HepG2 (cell line): ENCODE data around the gene CSTB. TPM values are rescaled to one million over a fixed set of nuclear protein-coding genes. Genes with fewer than 3 reads are reported as not detected.
A peak's percentile ranks its signal among the peaks of the same experiment; 100 is the strongest.

Source experiments
- ARID3A ChIP-seq: IDR thresholded peaks from 2 replicates; pipeline ENCODE4 v1.6.1; 2012; ENCODE audit warnings: low read depth, low read length, improper control_type of control experiment
- EP300 ChIP-seq, 3 experiments: sonication (generic) in 1 of 3; formaldehyde crosslinking in 1 of 3; IDR thresholded peaks; 2 replicates each; pipeline versions ENCODE4 v1.5.1 to v1.6.1; 2011 to 2020; ENCODE audit warnings: low read depth in 2 of 3, low read length in 2 of 3, borderline replicate concordance in 1 of 3, improper control_type of control experiment in 1 of 3, mild to moderate bottlenecking in 1 of 3, missing genetic modification reagents in 1 of 3, moderate library complexity in 1 of 3
- HNF4G ChIP-seq, 2 experiments: sonication (generic) in 1 of 2; formaldehyde crosslinking in 1 of 2; IDR thresholded peaks; 2 replicates each; pipeline versions ENCODE4 v1.4.0 to v1.6.1; 2011 to 2020; ENCODE audit warnings: borderline replicate concordance in 2 of 2, low read depth in 2 of 2, mild to moderate bottlenecking in 2 of 2, low read length in 1 of 2, missing genetic modification reagents in 1 of 2, moderate library complexity in 1 of 2
- RERE ChIP-seq: IDR thresholded peaks from 2 replicates; pipeline ENCODE4 v1.6.1; 2016; ENCODE audit warnings: low read depth, missing genetic modification reagents, missing compliant biosample characterization
- RXRB ChIP-seq: IDR thresholded peaks from 2 replicates; pipeline ENCODE4 v1.6.1; 2016; ENCODE audit warnings: borderline replicate concordance, missing genetic modification reagents, missing compliant biosample characterization
- SMAD3 ChIP-seq: sonication (generic); formaldehyde crosslinking; IDR thresholded peaks from 2 replicates; pipeline ENCODE4 v1.4.0; 2020; ENCODE audit warnings: missing genetic modification reagents
- SMYD3 ChIP-seq: sonication (generic); formaldehyde crosslinking; IDR thresholded peaks from 2 replicates; pipeline ENCODE4 v1.8.1; 2023; ENCODE audit warnings: mild to moderate bottlenecking, missing genetic modification reagents
- SNAI1 ChIP-seq: sonication (generic); formaldehyde crosslinking; IDR thresholded peaks from 2 replicates; pipeline ENCODE4 v1.5.0; 2020; ENCODE audit warnings: mild to moderate bottlenecking, missing genetic modification reagents, borderline replicate concordance
- ZNF234 ChIP-seq: sonication (generic); formaldehyde crosslinking; conservative IDR thresholded peaks from 2 replicates; pipeline ENCODE4 v1.5.1; 2020; ENCODE audit warnings: mild to moderate bottlenecking, missing genetic modification reagents
- ZNF256 ChIP-seq: sonication (generic); formaldehyde crosslinking; conservative IDR thresholded peaks from 2 replicates; pipeline ENCODE4 v1.4.0; 2020; ENCODE audit warnings: missing genetic modification reagents
- ZNF367 ChIP-seq: sonication (generic); formaldehyde crosslinking; IDR thresholded peaks from 2 replicates; pipeline ENCODE4 v1.4.0; 2020; ENCODE audit warnings: missing genetic modification reagents, borderline replicate concordance
- ZNF720 ChIP-seq: sonication (generic); formaldehyde crosslinking; IDR thresholded peaks from 2 replicates; pipeline ENCODE4 v1.4.0; 2020; ENCODE audit warnings: missing genetic modification reagents
- ZNF891 ChIP-seq: sonication (generic); formaldehyde crosslinking; IDR thresholded peaks from 2 replicates; pipeline ENCODE4 v1.5.0; 2020; ENCODE audit warnings: mild to moderate bottlenecking, missing genetic modification reagents
- polyA plus RNA-seq, 8 experiments: library from polyadenylated mRNA; depleted of rRNA in 3 of 8; stranded (reverse) in 7 of 8; unstranded in 1 of 8; fragments of >200 nt; fragmentation: Illumina TruSeq in 4 of 8; extraction: Trizol in 4 of 8; gene quantifications; 2 replicates each; pipeline versions ENCODE4 v1.2.1 to v1.2.3, GENCODE V29; 2011 to 2016; ENCODE audit warnings: low read depth in 4 of 8, missing spikeins in 1 of 8, mixed read lengths in 1 of 8; ENCODE audit not compliant: insufficient read depth in 1 of 8
- total RNA-seq, 5 experiments: library from RNA; depleted of rRNA; stranded (reverse); fragments of >200 nt; fragmentation: Illumina TruSeq; extraction: Trizol; gene quantifications; 2 replicates each; pipeline ENCODE4 v1.2.3, GENCODE V29; 2016; ENCODE audit warnings: low read depth in 1 of 5
- TF ChIP-seq, protein P1 (sequence below): sonication (generic); formaldehyde crosslinking; IDR thresholded peaks from 2 replicates; pipeline ENCODE4 v1.9.0; 2022; ENCODE audit warnings: low read depth, missing genetic modification reagents
- TF ChIP-seq, protein P2 (sequence below): sonication (generic); formaldehyde crosslinking; IDR thresholded peaks from 2 replicates; pipeline ENCODE4 v1.5.0; 2020; ENCODE audit warnings: mild to moderate bottlenecking, missing genetic modification reagents

The CSTB gene
- total and polyA plus RNA-seq, 2 of the 13 experiments (the other 11 are each of a cell fraction or from before 2014, with no cell fraction given), result 11.7 to 94.1 TPM

DNA sequence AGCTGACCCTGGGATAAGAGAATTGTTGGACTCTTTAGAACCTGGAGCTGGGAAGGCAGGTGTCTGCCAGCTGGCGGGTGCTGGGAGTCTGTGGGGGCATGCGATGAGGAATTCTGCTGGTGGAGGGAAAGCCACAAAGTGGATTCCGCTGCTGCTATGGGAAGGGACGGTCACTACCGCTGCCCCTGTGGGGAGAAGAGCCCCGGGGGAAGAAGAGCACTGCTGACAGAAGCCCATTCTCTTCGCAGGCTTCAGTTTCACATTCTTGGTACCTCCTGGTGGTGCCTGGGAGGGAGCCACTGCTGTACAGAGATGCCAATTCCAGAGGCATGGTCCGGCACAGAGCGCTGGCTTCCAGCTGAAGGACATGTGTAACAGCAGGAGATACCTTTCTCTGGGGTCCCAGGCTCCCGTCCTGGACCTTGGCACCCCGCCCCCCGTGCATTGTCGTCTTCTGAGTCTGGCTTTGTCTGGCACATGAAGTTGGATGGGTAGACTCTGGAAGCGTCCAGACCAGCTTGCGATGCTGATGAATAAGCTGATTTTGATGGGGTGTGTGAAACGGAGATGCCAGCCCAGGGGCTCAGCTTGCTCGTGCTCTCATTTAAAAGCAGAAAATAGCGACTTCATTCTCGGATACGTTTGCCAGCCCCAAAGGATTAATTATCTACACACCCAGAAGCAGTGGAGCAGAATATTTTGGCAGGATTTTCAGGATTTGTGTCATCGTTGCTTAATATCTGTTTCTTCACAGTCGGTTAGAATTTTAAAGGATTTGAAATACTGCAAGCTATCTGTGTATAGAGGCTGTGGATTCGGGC, 44.0 kb downstream of the CSTB start (continued):
- no peak for TF ChIP-seq RERE (CRISPR knock-in tag)
- TF ChIP-seq, protein P1, sequence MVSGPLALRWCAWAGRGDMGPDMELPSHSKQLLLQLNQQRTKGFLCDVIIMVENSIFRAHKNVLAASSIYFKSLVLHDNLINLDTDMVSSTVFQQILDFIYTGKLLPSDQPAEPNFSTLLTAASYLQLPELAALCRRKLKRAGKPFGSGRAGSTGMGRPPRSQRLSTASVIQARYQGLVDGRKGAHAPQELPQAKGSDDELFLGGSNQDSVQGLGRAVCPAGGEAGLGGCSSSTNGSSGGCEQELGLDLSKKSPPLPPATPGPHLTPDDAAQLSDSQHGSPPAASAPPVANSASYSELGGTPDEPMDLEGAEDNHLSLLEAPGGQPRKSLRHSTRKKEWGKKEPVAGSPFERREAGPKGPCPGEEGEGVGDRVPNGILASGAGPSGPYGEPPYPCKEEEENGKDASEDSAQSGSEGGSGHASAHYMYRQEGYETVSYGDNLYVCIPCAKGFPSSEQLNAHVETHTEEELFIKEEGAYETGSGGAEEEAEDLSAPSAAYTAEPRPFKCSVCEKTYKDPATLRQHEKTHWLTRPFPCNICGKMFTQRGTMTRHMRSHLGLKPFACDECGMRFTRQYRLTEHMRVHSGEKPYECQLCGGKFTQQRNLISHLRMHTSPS (CRISPR knock-in tag), result no peak
- no peak for TF ChIP-seq ZNF891 (CRISPR knock-in tag)
- TF ChIP-seq SNAI1, result no peak
- TF ChIP-seq EP300 (IDR thresholded peaks at IDR 0.05; ENCODE audit: low read depth in 2 of 2, low read length in 2 of 2), result no peak
- TF ChIP-seq EP300 (CRISPR knock-in tag; IDR thresholded peaks at IDR 0.05; ENCODE audit: borderline replicate concordance), result no peak
- 0 out of 2 replicates have a peak, but pooled peaks have one; percentile 31 for TF ChIP-seq ZNF367 (CRISPR knock-in tag)
- TF ChIP-seq ZNF720 (CRISPR knock-in tag), result no peak
- TF ChIP-seq, protein P2, sequence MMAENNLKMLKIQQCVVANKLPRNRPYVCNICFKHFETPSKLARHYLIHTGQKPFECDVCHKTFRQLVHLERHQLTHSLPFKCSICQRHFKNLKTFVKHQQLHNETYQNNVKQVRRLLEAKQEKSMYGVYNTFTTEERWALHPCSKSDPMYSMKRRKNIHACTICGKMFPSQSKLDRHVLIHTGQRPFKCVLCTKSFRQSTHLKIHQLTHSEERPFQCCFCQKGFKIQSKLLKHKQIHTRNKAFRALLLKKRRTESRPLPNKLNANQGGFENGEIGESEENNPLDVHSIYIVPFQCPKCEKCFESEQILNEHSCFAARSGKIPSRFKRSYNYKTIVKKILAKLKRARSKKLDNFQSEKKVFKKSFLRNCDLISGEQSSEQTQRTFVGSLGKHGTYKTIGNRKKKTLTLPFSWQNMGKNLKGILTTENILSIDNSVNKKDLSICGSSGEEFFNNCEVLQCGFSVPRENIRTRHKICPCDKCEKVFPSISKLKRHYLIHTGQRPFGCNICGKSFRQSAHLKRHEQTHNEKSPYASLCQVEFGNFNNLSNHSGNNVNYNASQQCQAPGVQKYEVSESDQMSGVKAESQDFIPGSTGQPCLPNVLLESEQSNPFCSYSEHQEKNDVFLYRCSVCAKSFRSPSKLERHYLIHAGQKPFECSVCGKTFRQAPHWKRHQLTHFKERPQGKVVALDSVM (CRISPR knock-in tag), result peak; percentile 4; the same call in 1 of the 2 replicates
- TF ChIP-seq RXRB (CRISPR knock-in tag), result no peak
- no peak for TF ChIP-seq SMAD3
- TF ChIP-seq ZNF234, result no peak
- no peak for TF ChIP-seq ARID3A
- TF ChIP-seq SMYD3, result no peak
- TF ChIP-seq ZNF256 (CRISPR knock-in tag), result no peak
- TF ChIP-seq HNF4G (IDR thresholded peaks at IDR 0.05; ENCODE audit: borderline replicate concordance, low read depth, low read length), result no peak
- TF ChIP-seq HNF4G (CRISPR knock-in tag; IDR thresholded peaks at IDR 0.05; ENCODE audit: borderline replicate concordance, low read depth), result no peak
